ENCODE measurements around the gene CADM1.

The CADM1 gene

DNA sequence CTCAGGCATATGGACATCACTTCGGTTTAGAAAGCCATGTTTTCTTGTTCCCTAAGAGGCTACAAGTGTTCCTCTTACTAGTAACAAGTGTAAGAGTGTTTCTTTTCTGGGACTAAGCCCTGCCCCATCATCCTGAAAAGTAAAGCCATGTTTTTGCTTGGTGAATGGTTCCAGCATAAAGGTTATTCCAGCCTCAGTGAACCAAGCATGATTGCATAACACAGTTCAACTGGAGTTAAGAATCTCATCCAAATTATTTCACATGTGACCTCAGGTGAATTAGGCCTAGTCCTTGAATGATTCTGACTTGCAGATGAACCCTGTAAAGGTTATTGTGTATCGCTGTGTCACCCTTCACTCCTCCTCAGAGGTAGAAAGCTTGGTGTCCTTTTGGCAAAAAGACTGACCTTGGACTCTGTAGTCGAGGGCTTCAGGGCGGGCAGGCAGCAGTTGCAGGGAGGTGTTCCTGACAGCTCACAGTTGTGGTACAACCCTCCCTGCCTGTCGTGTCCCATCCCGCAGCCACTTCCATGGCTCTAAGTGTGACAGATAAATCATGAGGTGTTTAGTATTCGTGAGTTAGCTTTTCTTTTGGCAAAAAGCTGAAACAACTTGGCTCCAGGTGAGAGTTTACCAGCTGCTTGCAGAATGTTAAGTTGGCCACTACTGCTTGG, 321.8 kb downstream of the CADM1 start:
- no peak for DNase-seq (ENCODE audit: low read depth)

DNA sequence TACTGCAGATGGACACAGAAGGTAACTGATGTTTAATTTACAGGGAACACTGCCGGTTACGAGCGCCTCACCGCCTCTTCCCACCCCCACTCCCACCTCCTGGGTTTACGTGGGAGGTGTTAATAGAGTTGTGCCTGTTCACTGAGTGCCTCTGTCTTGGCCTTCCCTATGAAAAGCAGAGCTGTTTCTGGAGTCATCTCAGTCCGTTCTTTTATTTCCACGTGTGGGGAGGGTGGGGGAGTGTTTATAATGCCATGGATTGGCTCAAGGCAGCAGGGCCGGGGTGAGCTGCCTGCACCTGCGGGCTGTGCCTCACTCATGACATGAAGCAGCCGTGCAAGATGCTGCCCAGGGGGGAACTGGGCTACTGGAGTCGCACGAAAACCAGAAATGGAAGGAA, 322.7 kb downstream of the CADM1 start:
- no peak for DNase-seq (ENCODE audit: low read depth)

DNA sequence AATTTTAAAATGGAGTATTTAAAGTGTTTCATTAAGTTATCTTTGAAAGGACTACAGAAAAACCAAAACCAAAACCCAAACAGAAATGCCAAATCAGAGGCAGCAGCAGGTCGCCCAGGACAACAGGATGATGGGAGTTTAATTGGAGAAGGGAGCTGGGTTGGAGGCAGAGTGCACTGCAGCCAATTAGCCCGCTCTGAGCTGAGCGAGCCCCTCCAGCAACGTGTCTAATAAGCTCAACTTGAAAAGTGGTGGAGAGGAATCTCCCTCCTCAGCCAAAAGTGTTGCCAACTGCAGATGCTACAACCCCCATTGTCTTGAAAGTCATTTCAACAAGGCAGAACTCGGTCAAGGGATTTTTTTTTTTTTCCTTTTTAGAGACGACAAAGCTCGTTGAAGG, 323.9 kb downstream of the CADM1 start:
- no peak for DNase-seq (ENCODE audit: low read depth)

DNA sequence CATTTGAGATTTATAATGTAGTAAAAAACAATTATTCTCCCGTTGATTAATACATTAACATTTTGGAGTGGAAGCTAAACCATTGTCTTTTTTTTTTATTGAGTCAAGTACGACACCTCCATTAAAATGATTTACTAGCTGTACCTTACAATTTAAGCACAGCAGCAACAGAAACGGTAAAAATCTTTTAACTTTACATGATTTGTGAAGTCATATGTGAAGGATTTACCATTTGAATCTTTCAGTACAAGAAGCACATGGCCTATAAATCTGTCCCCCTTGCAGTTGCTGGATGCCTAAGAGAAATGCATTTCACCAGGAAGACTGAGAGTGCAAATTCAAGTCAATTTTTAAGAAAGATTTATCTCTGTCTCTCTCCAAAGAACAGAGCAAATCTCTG, 324.6 kb downstream of the CADM1 start:
- DNase-seq (ENCODE audit: low read depth): no peak

DNA sequence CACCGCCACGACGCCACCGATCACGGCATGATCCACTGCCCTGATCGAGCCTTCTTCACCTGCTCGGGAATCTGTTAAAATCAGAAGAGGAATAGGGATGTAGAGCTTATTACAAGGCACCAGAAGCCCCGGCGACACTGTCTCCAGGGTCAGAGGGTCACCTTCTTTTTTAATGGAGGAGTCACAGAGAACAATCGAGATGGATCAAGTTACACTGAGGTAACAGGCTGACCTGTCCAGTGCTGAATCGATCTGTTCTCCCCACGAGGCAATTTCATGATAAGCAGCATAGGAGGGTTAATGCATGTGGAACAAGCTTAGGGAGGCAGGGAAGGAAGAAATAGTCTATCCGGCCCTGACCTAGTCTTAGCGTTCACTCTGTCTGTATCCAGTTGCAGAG, 325.5 kb downstream of the CADM1 start:
- no peak for DNase-seq (ENCODE audit: low read depth)

DNA sequence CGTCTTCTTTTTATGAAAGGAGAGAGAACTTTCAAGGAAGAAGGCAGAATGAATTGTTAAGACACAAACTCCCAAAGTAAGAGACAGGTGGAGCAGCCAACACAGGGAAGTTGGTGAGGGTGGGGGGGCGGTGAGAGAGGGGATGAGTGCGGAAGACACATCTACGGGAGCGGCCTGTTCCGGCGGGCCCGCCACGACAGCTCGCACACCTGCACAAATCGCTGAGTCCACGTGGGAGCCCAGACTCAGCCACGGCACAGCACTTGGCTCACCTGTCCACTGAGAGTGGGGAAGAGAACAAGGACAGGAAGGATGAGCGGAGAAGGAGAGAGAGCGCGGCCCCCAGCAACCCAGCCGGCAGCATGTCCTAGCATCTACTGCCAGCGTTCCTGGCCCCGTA, 331.1 kb downstream of the CADM1 start:
- no peak for DNase-seq (ENCODE audit: low read depth)

DNA sequence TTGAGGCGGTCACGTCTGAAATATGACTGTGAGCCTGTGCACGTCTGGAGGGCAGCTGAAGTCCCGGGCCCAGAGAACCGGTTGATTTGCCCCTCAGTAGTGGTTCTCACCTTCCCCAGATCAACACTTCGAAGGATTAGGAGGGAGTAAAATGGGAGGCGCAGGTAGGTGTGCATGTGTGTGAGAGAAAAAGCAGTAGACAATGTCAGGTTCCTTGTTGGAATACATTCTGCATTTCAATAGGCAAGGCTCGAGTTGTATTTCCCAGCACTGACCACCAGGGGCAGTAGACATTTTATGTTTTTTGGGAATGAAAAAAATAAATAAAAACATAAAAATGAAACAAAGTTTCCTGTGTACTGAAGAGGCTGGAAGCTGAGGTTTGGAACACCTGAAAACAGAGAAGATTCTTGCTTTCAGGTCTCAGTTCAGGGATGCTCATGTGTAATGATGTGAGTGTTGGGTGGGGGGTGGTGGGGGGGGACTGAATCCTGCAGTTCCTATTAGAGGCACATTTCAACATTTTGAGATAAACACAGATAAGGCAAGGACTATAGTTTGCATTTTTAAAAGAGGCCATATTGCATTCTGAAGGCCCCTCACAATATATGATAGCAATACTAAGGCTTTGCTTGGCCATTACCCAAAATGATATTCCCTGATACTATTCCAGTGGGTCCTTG, 333.9 kb downstream of the CADM1 start:
- no peak for DNase-seq (ENCODE audit: low read depth)

DNA sequence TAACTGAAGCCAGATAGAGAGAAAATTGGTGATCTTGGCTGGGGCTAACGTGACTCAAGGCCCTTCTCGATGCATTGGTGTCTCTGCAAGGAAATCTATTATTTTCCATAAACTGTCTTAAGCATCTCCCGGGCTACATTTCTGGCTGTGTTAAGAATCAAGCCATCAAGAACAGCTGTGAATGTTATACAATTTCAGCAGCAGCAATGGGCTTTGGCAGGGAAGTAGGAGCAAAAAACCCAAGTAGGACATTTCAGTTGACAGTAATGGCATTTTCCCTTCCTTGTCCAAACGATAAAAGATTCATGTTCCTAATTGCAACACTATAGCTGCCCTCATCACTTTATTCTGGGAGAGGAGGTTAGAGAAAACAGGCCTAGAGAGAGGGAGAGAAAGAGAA, 335.0 kb downstream of the CADM1 start:
- DNase-seq (ENCODE audit: low read depth): no peak

DNA sequence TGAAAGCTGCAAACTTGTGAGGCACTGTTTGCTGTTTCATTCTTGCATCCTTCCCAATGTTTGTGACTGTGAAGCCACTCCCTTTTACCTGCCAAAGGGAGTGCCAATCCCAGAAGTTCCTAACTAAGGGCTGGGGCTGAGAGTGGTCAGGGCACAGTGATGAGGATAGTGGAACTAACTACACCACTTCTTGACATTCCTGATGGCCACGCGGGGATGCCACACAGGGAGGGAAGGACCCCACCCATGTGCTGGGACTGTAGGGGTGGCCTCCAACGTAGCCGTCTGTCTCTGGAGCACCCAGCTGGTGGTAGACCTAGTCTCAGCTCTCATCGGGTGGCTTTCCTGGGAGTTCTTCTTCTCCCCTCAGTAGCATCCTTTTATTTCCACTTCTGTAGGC, 335.5 kb downstream of the CADM1 start:
- DNase-seq (ENCODE audit: low read depth): no peak

DNA sequence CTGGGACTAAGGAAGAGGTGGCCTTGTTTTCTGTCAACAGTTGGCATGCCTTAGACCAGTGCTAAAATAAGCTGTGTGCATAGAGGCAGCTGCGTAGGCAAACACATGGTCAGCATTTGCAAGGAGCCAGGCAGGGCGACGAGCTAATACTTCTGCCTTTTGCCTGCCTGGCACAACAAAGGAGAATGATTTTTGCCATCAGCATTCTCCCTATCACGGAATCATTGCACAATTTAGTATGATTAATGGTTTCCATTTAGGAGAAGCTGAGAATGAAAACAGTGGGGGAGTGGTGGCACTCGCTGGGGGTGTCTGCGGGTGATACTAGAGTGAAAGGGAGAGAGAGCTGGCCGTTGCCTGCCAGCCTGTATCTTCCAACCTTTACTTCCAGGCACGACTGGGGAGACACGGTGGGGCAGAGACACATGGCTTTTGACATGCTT, 336.0 kb downstream of the CADM1 start:
- DNase-seq (ENCODE audit: low read depth): no peak

DNA sequence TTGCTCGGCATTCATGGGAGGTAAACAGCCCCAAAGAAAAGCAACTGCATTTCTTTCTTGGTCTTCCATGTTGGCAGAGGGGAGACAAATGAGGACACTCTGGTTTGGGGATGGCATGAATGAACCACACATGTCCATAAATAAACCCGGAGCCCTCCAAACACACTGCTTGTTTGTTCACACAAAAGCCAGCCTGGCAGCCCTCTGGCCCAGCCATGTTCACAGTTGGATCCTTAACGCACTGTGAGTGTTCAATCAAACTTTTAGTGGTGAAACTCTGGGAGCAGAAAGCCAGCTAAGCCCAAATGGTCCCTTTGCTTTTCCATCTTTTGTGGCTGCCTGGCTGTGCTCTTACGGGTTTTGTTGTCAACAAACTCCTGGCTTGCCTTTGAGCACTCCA, 336.8 kb downstream of the CADM1 start:
- no peak for DNase-seq (ENCODE audit: low read depth)

DNA sequence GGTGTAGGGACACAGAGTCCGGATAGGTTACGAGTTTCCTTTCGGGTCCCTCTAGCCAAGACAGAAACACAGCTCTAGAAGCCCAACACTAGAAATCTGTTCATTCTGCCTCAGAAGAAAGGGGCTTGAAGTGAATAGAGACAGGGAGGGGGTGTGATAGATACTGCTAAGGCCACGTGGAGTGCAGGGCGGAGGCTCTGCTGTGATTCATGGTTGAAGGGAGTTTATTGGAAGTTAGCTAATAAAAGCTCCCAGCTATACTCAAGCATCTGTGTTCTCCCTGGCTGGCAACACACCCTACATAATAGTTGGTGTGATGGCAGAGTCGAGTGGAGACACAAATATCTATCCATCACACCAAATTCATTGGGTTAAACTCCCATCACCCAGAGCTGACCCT, 337.4 kb downstream of the CADM1 start:
- no peak for DNase-seq (ENCODE audit: low read depth)

DNA sequence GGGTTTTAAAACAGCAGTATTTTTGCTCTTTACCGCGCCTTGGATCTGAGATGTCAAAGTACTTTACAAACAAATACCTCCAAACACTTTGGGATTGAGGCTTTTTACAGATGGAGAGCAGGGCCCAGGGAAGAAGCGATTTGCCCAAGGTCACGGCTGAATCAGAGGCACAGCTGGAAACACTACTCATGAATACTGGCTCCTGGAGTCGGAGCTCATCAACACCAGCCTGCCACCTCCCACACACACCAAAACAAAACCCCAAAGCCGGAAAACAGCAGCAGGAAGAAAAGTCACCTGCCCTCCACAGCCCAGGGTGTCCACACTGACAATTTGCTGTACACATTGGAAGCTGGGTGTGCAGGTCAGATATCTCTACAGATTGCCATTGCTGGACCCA, 339.4 kb downstream of the CADM1 start:
- DNase-seq (ENCODE audit: low read depth): no peak

DNA sequence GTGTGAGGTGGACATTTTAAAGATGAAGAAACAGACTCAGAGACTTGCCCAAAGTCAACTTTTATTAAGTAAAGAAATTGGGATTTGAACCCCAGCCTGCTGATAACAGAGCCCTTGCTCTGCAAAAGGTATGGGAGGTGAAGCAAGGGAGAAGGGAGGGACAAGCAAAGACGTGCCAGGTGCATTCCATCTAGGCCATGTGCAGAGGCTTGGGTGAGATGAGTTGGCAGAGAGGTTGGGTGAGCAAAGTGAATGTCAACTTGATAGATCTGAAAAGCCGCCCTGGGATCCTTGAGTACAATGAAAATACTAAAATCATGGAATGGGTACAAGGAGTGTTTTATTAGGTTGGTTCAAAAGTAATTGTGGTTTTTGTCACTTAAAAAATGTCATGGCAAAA, 341.3 kb downstream of the CADM1 start:
- DNase-seq (ENCODE audit: low read depth): no peak

DNA sequence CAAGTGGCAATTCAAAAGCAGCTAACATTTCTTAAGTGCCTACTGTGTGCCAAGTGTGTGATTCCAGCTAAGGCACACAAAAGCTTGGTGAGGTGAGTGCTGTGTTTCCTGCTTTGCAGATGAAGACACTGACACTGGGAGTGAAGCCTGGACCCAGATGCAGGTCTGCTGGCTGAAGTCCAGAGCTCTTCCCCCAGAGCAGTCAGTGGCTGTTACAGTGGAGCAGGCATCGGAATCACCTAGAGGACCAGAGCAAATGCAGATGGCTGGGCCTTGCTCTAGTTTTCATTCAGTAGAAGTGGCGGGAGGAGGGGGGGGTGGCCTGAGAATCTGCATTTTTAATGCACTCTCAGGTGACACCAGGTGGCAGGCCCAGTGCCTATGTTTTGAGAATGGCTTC, 342.3 kb downstream of the CADM1 start:
- DNase-seq (ENCODE audit: low read depth): no peak

DNA sequence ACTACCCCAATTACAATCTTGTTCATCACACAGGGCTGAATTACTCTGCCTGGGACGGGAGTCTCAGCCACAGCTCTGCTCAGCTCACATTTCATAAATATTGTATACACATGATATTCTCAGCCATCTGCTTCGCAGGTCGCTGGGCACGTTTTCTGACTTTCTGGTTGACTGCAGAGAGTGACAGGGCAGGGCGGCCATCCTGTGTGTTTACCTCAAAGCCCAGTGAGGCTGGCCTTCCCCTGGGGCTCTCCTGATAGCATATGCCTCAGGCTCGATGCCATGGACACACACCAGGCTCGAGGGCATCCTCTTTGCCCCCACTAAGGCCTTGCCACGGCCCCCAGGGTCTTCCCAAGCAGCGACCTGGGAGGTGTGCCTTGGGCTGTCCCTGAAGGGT, 345.0 kb downstream of the CADM1 start:
- DNase-seq (ENCODE audit: low read depth): no peak

DNA sequence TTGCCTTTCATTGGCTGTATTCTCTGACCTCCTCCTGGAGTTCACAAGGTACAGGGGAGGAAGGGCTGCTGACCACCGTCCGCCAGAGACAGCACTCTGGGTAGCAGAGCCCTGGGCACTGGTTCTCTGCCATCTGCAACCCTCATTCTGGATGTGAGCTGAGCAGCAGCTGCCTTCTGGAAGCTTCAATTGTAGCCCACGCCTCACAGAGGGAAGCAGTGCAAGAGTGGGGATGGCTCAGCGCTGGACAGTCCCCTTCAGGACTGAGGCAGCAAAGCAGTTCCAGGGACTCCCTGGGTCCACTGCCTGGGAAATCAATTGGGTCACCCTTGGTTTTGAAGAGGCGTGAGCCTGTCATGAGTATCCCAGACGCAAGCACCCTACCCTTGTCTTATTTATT, 346.2 kb downstream of the CADM1 start:
- DNase-seq (ENCODE audit: low read depth): no peak

DNA sequence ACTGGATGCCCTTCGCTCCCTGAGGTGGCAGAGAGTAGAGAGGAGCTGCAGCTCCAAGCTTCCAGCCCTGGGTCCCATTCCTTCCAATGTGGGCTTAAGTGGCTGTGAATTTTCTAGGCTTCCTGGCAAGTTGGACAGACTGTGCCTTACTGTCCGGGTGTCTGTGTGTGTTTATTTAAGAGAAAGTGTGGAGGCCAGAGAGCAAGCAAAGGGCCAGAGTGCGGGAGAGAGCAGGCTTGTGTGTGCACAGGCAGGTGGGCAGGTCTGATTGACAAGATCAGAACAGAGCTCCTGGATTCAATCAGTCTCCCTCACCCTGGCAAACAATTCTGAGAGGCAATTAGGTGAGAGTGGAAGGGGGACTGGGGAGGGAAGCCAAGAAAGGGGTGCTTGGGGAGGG, 347.0 kb downstream of the CADM1 start:
- no peak for DNase-seq (ENCODE audit: low read depth)

DNA sequence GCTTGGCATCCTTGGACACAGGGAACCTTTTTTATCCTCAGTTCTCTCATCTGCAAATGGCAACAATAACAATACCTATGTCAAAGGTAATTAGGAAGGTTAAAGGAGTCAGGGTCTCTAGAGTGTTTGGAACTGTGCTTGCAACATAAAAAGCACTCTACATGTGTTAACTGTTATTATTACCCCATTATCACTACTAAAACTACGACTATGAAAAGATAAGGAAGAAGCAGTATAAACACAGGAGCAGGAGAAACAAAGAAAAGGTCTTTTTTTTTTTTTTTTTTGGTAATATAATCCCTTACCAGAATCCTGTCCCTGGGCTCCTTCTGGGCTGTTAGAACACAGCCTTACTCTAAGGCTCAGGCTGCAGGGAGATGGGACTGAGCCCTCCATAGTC, 348.2 kb downstream of the CADM1 start:
- no peak for DNase-seq (ENCODE audit: low read depth)

DNA sequence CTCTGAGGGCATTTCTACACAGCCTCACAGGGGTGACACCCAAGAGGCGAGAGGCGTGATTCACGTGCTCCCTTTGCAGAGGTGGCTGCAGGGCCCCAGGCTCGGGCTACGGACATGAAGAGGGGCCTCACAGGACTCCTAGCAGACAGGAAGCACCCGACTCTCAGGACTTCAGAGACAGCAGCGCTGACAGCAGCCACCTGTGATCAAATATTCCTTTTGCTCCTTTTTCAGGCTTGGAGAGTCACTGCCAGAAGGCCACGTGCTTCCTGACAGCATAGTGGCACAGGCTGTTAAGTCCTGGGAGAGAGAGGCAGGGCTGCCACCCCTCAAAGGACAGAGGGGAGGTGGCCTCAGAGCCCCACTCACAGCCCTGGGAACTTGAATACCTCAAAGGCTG, 348.9 kb downstream of the CADM1 start:
- no peak for DNase-seq (ENCODE audit: low read depth)

DNA sequence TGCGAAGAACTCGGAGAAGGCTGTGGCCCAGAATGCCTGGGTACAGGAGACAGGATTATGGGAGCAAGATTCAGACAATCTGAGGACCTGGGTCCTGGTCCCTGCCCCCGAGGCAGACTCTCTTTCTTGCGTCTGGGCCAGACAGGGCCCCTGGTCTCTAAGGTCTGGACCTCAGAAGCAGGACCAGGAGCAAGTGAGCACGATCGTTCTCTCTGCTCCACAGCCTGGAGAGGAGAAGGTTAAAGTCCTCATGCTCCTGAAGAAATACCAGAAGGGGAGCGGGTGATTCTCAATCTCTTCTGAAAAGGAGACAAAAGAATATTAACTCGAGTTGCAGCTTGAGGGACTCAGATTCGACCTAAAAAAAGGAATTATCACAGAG, 349.9 kb downstream of the CADM1 start:
- DNase-seq (ENCODE audit: low read depth): no peak

DNA sequence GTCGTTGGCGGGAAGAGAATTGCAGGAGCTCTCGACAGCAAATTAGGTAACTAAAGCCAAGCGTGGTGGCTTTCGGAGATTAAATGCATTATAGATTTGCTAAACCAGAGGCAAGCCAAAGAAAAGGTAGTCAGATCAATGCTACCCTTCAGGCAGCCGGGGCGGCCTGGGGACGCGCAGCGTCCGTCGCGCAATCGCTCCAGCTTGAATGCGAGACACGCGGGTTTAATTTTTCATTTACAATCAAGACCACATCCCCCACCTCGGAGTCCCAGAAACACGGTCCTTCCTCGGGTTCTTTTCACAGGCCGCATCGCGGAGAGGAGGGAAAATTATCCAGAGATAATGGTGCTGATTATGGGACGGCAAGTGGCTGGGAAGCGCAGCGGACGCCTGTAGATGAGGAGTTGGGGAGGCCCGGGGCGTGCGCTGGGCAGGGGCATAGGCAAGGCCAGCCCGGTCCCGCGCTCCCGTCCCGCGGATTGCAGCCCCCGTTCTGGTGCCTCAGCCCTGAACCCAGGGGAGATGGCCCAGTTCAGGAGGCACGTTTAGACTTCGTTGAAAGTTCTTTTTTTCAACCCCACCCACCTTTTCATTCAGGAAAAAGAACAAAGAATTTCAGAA, 350.4 kb downstream of the CADM1 start:
- no peak for DNase-seq (ENCODE audit: low read depth)

DNA sequence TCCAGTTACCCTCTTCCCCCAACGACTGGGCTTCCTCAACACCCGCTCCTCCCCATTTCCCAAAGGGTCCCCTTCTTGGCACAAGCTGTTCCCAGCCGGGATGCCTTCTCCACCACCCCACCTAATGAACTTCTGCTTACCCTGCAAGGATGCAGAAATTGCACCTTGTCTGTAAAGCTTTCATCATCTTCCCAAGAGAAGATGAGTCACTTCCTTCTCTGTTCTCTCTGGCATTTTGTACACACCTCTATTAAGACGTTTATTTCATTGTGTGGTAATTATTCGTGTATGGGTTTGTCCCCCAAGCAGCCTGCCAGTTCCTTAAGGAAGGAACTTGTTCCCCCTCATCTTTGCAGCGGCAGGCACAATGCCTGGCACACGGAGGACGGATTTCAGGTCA, 351.1 kb downstream of the CADM1 start:
- DNase-seq (ENCODE audit: low read depth): no peak

DNA sequence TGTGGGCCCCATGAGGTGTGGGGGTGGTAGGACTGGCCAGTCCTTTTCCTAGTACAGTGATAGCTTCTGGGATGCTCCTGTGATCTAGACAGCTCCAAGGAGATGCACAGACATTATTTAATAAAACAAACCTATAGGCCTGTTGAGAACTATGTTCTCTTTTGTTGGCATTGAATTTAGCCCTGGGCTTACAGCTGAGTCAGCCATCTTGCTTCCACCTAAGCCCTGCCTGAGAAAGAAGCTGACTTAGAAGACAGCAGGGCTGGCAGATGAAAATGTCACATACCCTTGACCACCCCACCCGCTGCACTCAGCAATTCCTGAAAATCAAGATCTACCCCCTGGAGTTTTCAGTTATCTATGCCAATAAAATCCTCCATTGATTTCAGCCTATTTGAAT, 353.2 kb downstream of the CADM1 start:
- no peak for DNase-seq (ENCODE audit: low read depth)

All from stimulated activated CD8-positive, alpha-beta memory T cell treated with anti-CD3 and anti-CD28 coated beads, Interleukin-15, amount 100 ng/mL, for 24 hours (primary cell).